Measurements from ENCODE around the gene NTN3. TPM values are rescaled to one million over a fixed set of nuclear protein-coding genes. Genes with fewer than 3 reads are reported as not detected.

NTN3 gene
- total RNA-seq, 3 donors from 2014 or later, result 0.44 TPM; not detected in 2

- no peak for DNase-seq
- Histone ChIP-seq H3K9me3 (no peaks in the 10 kb centered on the region), H3K4me3 (no peak overlapping the region), H3K36me3 (ENCODE audit: low read depth) (no peaks in the 10 kb centered on the region), H3K4me1 (ENCODE audit: low read depth) (no peaks in the 10 kb centered on the region)
- intact Hi-C loops (cut with DNase I, micrococcal nuclease), result no loop called here
- no peak for ATAC-seq
- TF ChIP-seq CTCF (IDR thresholded peaks at IDR 0.05), result no peak
These were observed 18.4 kb upstream of the NTN3 start for GRCh38 chr16:2452650-2453049.

GRCh38 chr16:2455081-2455845, 15.8 kb upstream of the NTN3 start:
- no peak for ATAC-seq
- TF ChIP-seq CTCF (IDR thresholded peaks at IDR 0.05), result no peak
- no peaks in the 10 kb centered on the region for H3K36me3 ChIP-seq (ENCODE audit: low read depth)

GRCh38 chr16:2456551-2457153, 14.4 kb upstream of the NTN3 start:
- DNase-seq, result no peak
- no peak for ATAC-seq
- no peak for TF ChIP-seq CTCF (IDR thresholded peaks at IDR 0.05)
- Histone ChIP-seq H3K9me3 (no peaks in the 10 kb centered on the region), H3K4me1 (ENCODE audit: low read depth) (peaks cover 9% of the 10 kb centered on the region), H3K4me3 (no peak overlapping the region), H3K36me3 (ENCODE audit: low read depth) (no peaks in the 10 kb centered on the region)
- intact Hi-C loops (cut with DNase I, micrococcal nuclease), result no loop called here

More at GRCh38 chr16:2455081-2455845, 15.8 kb upstream of the NTN3 start:
- peaks cover 6% of the 10 kb centered on the region for H3K4me1 ChIP-seq (ENCODE audit: low read depth)
- intact Hi-C loops (cut with DNase I, micrococcal nuclease), result no loop called here
- H3K9me3 ChIP-seq, result no peaks in the 10 kb centered on the region
- no peak for DNase-seq
- no peak overlapping the region for H3K4me3 ChIP-seq

- intact Hi-C loops (cut with DNase I, micrococcal nuclease), result no loop called here
- Histone ChIP-seq H3K4me3 (no peak overlapping the region), H3K36me3 (ENCODE audit: low read depth) (no peaks in the 10 kb centered on the region), H3K9me3 (no peaks in the 10 kb centered on the region), H3K4me1 (ENCODE audit: low read depth) (peaks cover 9% of the 10 kb centered on the region)
- DNase-seq, result no peak
- TF ChIP-seq CTCF (IDR thresholded peaks at IDR 0.05), result no peak
- ATAC-seq, result no peak
These were observed 13.8 kb upstream of the NTN3 start for GRCh38 chr16:2457267-2457666.

GRCh38 chr16:2457946-2458345, 13.2 kb upstream of the NTN3 start:
- Histone ChIP-seq H3K36me3 (ENCODE audit: low read depth) (no peaks in the 10 kb centered on the region), H3K9me3 (no peaks in the 10 kb centered on the region), H3K4me3 (no peak overlapping the region), H3K4me1 (ENCODE audit: low read depth) (peaks cover 9% of the 10 kb centered on the region)
- DNase-seq (peak in 1 of 3 donors; percentile 42), ATAC-seq (no peak)
- no peak for TF ChIP-seq CTCF (IDR thresholded peaks at IDR 0.05)
- intact Hi-C loops (cut with DNase I, micrococcal nuclease), result no loop called here

Measured in mucosa of descending colon (tissue), 3 donors.